B cell (primary cell): Measurements from ENCODE around the gene ZFYVE27.

Experiments used
- EZH2 ChIP-seq: IDR thresholded peaks from 2 replicates; pipeline ENCODE4 v1.6.1; 2012; ENCODE audit warnings: borderline replicate concordance, low read depth, mild to moderate bottlenecking, moderate library complexity, low read length; ENCODE audit not compliant: insufficient read depth, poor library complexity, severe bottlenecking
- TF ChIP-seq, protein P1 (sequence below): fragments of 200-600 bp; IDR thresholded peaks from one replicate; pipeline ENCODE4 v1.8.0; 2022; ENCODE audit warnings: antibody characterized with exemption, mild to moderate bottlenecking

DNA sequence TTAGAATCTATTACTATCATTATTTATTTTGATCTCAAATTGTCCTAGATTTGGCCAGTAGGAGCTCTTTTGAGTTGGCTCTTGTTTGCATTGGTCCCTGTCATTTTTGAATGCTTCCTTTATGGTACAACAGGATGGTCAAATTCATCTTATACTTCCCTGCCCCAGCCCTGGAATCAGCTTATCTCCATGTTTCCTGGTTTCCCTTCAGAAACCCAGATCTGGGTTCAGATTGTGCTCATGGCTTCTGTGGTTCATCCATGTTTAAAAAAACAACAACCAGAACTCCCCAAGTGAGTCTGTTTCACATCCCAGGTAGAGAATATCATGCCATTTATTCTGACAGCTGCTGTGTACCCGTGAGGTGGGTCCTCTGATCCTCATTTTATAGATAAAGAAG is 10.6 kb downstream of the ZFYVE27 start:
- TF ChIP-seq, protein P1, sequence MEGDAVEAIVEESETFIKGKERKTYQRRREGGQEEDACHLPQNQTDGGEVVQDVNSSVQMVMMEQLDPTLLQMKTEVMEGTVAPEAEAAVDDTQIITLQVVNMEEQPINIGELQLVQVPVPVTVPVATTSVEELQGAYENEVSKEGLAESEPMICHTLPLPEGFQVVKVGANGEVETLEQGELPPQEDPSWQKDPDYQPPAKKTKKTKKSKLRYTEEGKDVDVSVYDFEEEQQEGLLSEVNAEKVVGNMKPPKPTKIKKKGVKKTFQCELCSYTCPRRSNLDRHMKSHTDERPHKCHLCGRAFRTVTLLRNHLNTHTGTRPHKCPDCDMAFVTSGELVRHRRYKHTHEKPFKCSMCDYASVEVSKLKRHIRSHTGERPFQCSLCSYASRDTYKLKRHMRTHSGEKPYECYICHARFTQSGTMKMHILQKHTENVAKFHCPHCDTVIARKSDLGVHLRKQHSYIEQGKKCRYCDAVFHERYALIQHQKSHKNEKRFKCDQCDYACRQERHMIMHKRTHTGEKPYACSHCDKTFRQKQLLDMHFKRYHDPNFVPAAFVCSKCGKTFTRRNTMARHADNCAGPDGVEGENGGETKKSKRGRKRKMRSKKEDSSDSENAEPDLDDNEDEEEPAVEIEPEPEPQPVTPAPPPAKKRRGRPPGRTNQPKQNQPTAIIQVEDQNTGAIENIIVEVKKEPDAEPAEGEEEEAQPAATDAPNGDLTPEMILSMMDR, result no peak
- TF ChIP-seq EZH2, result no peak
